Left lung (tissue), 10 donors: ENCODE results near the gene DGKD. TPM values are rescaled to one million over a fixed set of nuclear protein-coding genes. Genes with fewer than 3 reads are reported as not detected.

ENCODE experiments used
- ATAC-seq: fragments of 200-7000 bp; cut with Tn5 transposase; one replicate; pipeline ENCODE4 v1.9.1; 2020; ENCODE audit warnings: moderate library complexity
- DNase-seq, 4 donors: peaks; one replicate each; pipeline ENCODE4 v3.0.0-alpha.2; 2013 to 2020
- H3K27ac ChIP-seq, 2 donors: fragments of 200-600 bp; sonication (generic) in 1 of 2; one replicate each; pipeline versions ENCODE4 v1.5.0 to v1.8.0; 2020 to 2021
- H3K27me3 ChIP-seq, 2 donors: fragments of 200-600 bp; sonication (generic) in 1 of 2; one replicate each; pipeline versions ENCODE4 v1.5.0 to v1.8.0; 2020 to 2021
- H3K36me3 ChIP-seq, 2 donors: fragments of 200-600 bp; sonication (generic) in 1 of 2; one replicate each; pipeline versions ENCODE4 v1.5.0 to v1.8.0; 2020 to 2021
- H3K4me1 ChIP-seq, 2 donors: fragments of 200-600 bp; one replicate each; pipeline ENCODE4 v1.8.0; 2021
- H3K4me3 ChIP-seq, 2 donors: fragments of 200-600 bp; sonication (generic) in 1 of 2; one replicate each; pipeline versions ENCODE4 v1.5.0 to v1.8.0; 2020 to 2021; ENCODE audit warnings: mild to moderate bottlenecking in 1 of 2
- H3K9me3 ChIP-seq, 2 donors: fragments of 200-600 bp; sonication (generic) in 1 of 2; one replicate each; pipeline versions ENCODE4 v1.5.0 to v1.8.0; 2020 to 2021
- CTCF ChIP-seq, 2 donors: fragments of 200-600 bp; sonication (generic) in 1 of 2; IDR thresholded peaks; one replicate each; pipeline versions ENCODE4 v1.5.0 to v1.8.0; 2021; ENCODE audit warnings: antibody characterized with exemption in 2 of 2
- intact Hi-C, 2 donors: fragments of 100-400 bp; cut with DNase I; formaldehyde crosslinking; loops; one replicate each; pipeline versions ENCODE4 v1.11.2 to v1.14.2; 2022
- polyA plus RNA-seq, 6 donors: library from polyadenylated mRNA; unstranded; fragments of 120-200 nt; gene quantifications; one replicate each; pipeline ENCODE4 v1.2.1, GENCODE V29; 2013; ENCODE audit not compliant: insufficient read length in 6 of 6
- total RNA-seq, 2 donors: library from RNA; stranded (reverse); fragmentation: NEBNext Ultra II Directional; extraction: Animal tissue kit (Norgen Biotek cat#: 25700); gene quantifications; one replicate each; pipeline ENCODE4 v1.2.1, GENCODE V29; 2021
- donor health status: DM: no; HTN: yes; CAD: no.
- donor health status: DM: no; HTN: no; CAD: no.

Gene DGKD
- total and polyA plus RNA-seq, 8 donors = 22.9 to 98.0 (median 32.6) TPM

GRCh38 chr2:233448220-233448559 lies 93.9 kb downstream of the DGKD start:
- TF ChIP-seq CTCF (IDR thresholded peaks at IDR 0.05) = no peak
- no peaks in the 10 kb centered on the region for H3K27me3 ChIP-seq
- intact Hi-C loops = no loop called here
- H3K4me3 ChIP-seq = no peak overlapping the region
- peak in 1 of 4 donors; percentile 26 for DNase-seq
- no peak overlapping the region for H3K27ac ChIP-seq
- H3K4me1 ChIP-seq = no peaks in the 10 kb centered on the region
- no peaks in the 10 kb centered on the region for H3K9me3 ChIP-seq
- peaks cover 0 to 95% of the 10 kb centered on the region in 2 donors for H3K36me3 ChIP-seq
- ATAC-seq = no peak

GRCh38 chr2:233448575-233448974 lies 94.3 kb downstream of the DGKD start:
- intact Hi-C loops = no loop called here
- no peak overlapping the region for H3K27ac ChIP-seq
- H3K4me1 ChIP-seq = no peaks in the 10 kb centered on the region
- no peaks in the 10 kb centered on the region for H3K27me3 ChIP-seq
- H3K9me3 ChIP-seq = no peaks in the 10 kb centered on the region
- no peak overlapping the region for H3K4me3 ChIP-seq
- no peak for TF ChIP-seq CTCF (IDR thresholded peaks at IDR 0.05)
- H3K36me3 ChIP-seq = peaks cover 0 to 99% of the 10 kb centered on the region in 2 donors
- DNase-seq = peak in 1 of 4 donors; percentile 17
- ATAC-seq = no peak

- H3K27me3 ChIP-seq = no peaks in the 10 kb centered on the region
- peak; percentile 75 for ATAC-seq
- no peaks in the 10 kb centered on the region for H3K4me1 ChIP-seq
- H3K36me3 ChIP-seq = peaks cover 0 to 100% of the 10 kb centered on the region in 2 donors
- no peak overlapping the region for H3K27ac ChIP-seq
- intact Hi-C loops = no loop called here
- H3K9me3 ChIP-seq = no peaks in the 10 kb centered on the region
- TF ChIP-seq CTCF (IDR thresholded peaks at IDR 0.05) = peak; percentile 44 to 54
- peak in 3 of 4 donors; percentile 13 to 41 (median 36) for DNase-seq
- no peak overlapping the region for H3K4me3 ChIP-seq
Measured at GRCh38 chr2:233449081-233449901, 95.0 kb downstream of the DGKD start.

DNA sequence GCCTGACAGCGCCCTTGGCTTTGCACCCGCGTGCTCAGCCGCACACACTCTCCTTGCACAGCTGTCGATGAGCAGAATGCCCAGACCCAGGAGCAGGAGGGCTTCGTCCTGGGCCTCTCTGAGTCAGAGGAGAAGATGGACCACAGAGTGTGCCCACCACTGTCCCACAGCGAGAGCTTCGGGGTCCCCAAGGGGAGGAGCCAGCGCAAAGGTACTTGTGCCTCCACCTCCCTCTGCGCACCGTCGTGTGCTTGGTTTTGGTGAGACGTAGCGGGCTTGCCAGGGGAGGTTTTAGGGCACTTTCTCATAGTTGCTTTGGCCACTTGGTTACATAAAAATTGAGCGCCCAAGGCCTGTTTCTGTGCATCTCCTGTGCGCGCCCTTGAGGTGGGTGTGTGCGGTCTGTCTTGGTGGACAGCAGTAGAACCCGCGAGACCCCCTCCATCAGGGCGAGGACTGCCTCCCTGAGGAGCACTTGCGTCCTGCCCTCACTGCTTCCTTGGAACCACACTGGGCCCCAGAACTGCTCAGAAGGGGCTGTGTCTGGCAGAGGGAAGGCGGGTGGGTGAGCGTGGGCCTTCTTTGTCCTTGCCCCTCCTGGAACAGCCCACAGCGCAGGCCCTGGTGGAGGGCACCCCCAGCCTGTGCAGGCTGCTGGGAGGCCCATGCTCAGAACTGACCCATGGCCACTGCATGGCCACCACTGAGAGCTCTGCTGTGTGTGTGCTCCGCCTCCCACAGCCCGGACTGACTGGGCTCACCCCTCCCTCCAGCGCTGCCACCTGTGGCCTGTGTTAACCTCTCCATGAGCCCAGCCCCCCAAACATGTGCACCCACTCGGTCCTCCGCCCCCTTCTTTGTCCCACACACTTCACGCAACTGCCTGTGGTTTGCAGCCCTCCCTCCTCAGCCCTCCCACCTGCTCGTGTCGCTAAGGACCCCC lies 95.9 kb downstream of the DGKD start:
- ATAC-seq (no peak), DNase-seq (peak in 1 of 4 donors; percentile 26)
- Histone ChIP-seq H3K27me3 (no peaks in the 10 kb centered on the region), H3K4me1 (no peaks in the 10 kb centered on the region), H3K9me3 (no peaks in the 10 kb centered on the region), H3K36me3 (peaks cover 0 to 100% of the 10 kb centered on the region in 2 donors), H3K27ac (no peak overlapping the region), H3K4me3 (no peak overlapping the region)
- no peak for TF ChIP-seq CTCF (IDR thresholded peaks at IDR 0.05)
- intact Hi-C loops = no loop called here
